NCI-H2227 (cell line): Measurements from ENCODE around the gene MMP25.
"Not testable (repeated sequence)": the region's sequence is repeated elsewhere in the genome, so short reads cannot be mapped to it uniquely, and the experiment has no call there.

Experiments used
- DNase-seq: peaks from one replicate; lab custom pipeline; 2025; ENCODE audit not compliant: unreplicated experiment; lab: John Stamatoyannopoulos, UW

Gene MMP25

GRCh38 chr16:3053330-3053710 is 7.0 kb downstream of the MMP25 start:
- not testable (repeated sequence) for DNase-seq

- DNase-seq = no peak
Measured at GRCh38 chr16:3054965-3055733, 8.8 kb downstream of the MMP25 start.

- DNase-seq = not testable (repeated sequence)
Measured at GRCh38 chr16:3055734-3056115, 9.4 kb downstream of the MMP25 start.

GRCh38 chr16:3056336-3057180 is 10.2 kb downstream of the MMP25 start:
- DNase-seq = no peak

GRCh38 chr16:3057181-3058138 is 11.1 kb downstream of the MMP25 start:
- DNase-seq = no peak

GRCh38 chr16:3058139-3059030 is 12.0 kb downstream of the MMP25 start:
- peak; percentile 61 for DNase-seq

- DNase-seq = peak; percentile 93
Measured at GRCh38 chr16:3059041-3059722, 12.8 kb downstream of the MMP25 start.

GRCh38 chr16:3059723-3060242 is 13.4 kb downstream of the MMP25 start:
- DNase-seq = no peak

- no peak for DNase-seq
Measured at GRCh38 chr16:3060339-3061127, 14.2 kb downstream of the MMP25 start.

- no peak for DNase-seq
Measured at GRCh38 chr16:3062553-3062952, 16.2 kb downstream of the MMP25 start.

- no peak for DNase-seq
Measured at GRCh38 chr16:3063625-3064386, 17.4 kb downstream of the MMP25 start.

GRCh38 chr16:3065069-3065741 is 18.8 kb downstream of the MMP25 start, which contains the start of gene IL32:
IL32 (plus strand) TSS chr16:3065640; CDS start chr16:3065812, 172 bp downstream.
- DNase-seq = no peak

- no peak for DNase-seq
Measured at GRCh38 chr16:3065742-3066439, 19.5 kb downstream of the MMP25 start.

GRCh38 chr16:3066440-3066748 is 20.0 kb downstream of the MMP25 start:
- no peak for DNase-seq

- no peak for DNase-seq
Measured at GRCh38 chr16:3068487-3068886, 22.1 kb downstream of the MMP25 start.

GRCh38 chr16:3069146-3069545 is 22.8 kb downstream of the MMP25 start:
- DNase-seq = not testable (repeated sequence)
